Mesendoderm (in vitro differentiated cells): Measurements from ENCODE around the gene AIF1. TPM values are rescaled to one million over a fixed set of nuclear protein-coding genes. Genes with fewer than 3 reads are reported as not detected.

Experiments used
- DNase-seq: peaks from one replicate; pipeline ENCODE4 v3.0.0; 2013
- H2AK5ac ChIP-seq: 2 replicates; pipeline ENCODE4 v1.6.1; 2013; ENCODE audit warnings: low read length, inconsistent platforms
- H2BK120ac ChIP-seq: 2 replicates; pipeline ENCODE4 v1.6.1; 2013; ENCODE audit warnings: low read depth, mild to moderate bottlenecking, low read length, moderate library complexity, mixed read lengths
- H2BK15ac ChIP-seq: replicated peaks from 2 replicates; pipeline ENCODE4 v1.6.1; 2013; ENCODE audit warnings: low read depth, mild to moderate bottlenecking, moderate library complexity
- H2BK5ac ChIP-seq: 2 replicates; pipeline ENCODE4 v1.6.1; 2013; ENCODE audit warnings: low read length, inconsistent platforms
- H3K18ac ChIP-seq: 2 replicates; pipeline ENCODE4 v1.6.1; 2013; ENCODE audit warnings: mild to moderate bottlenecking, low read length, mixed read lengths
- H3K23ac ChIP-seq: one replicate; pipeline ENCODE4 v1.6.1; 2013; ENCODE audit warnings: low read length
- H3K27ac ChIP-seq: 2 replicates; pipeline ENCODE4 v1.5.1; 2013; ENCODE audit warnings: low read depth, mild to moderate bottlenecking, inconsistent platforms, low read length, moderate library complexity
- H3K27me3 ChIP-seq: 2 replicates; pipeline ENCODE4 v1.6.1; 2013; ENCODE audit warnings: low read length, control low read depth, mild to moderate bottlenecking, inconsistent platforms; ENCODE audit not compliant: insufficient read depth, poor library complexity
- H3K36me3 ChIP-seq: 2 replicates; pipeline ENCODE4 v1.6.1; 2013; ENCODE audit warnings: low read length, inconsistent platforms; ENCODE audit not compliant: control insufficient read depth, insufficient read depth
- H3K4ac ChIP-seq: one replicate; pipeline ENCODE4 v1.6.1; 2013; ENCODE audit warnings: low read depth, mild to moderate bottlenecking, low read length, moderate library complexity
- H3K4me1 ChIP-seq: 2 replicates; pipeline ENCODE4 v1.6.1; 2013; ENCODE audit warnings: low read depth, low read length, inconsistent platforms; ENCODE audit not compliant: control insufficient read depth
- H3K4me2 ChIP-seq: 2 replicates; pipeline ENCODE4 v1.6.1; 2013; ENCODE audit warnings: low read length
- H3K4me3 ChIP-seq: 2 replicates; pipeline ENCODE4 v1.5.1; 2013; ENCODE audit warnings: mild to moderate bottlenecking, low read length
- H3K56ac ChIP-seq: one replicate; pipeline ENCODE4 v1.6.1; 2013; ENCODE audit warnings: low read length
- H3K79me1 ChIP-seq: 2 replicates; pipeline ENCODE4 v1.6.1; 2013; ENCODE audit warnings: low read length, inconsistent platforms
- H3K79me2 ChIP-seq: 2 replicates; pipeline ENCODE4 v1.6.1; 2013; ENCODE audit warnings: mild to moderate bottlenecking, low read length; ENCODE audit not compliant: control insufficient read depth, insufficient read depth
- H3K9ac ChIP-seq: 2 replicates; pipeline ENCODE4 v1.6.1; 2013; ENCODE audit warnings: low read length, inconsistent platforms
- H4K5ac ChIP-seq: one replicate; pipeline ENCODE4 v1.6.1; 2013; ENCODE audit warnings: low read length
- H4K8ac ChIP-seq: one replicate; pipeline ENCODE4 v1.6.1; 2013; ENCODE audit warnings: low read depth, mild to moderate bottlenecking, control low read depth, low read length, moderate library complexity
- WGBS: extraction: QIAGEN DNeasy Blood & Tissue Kit; methylation state at CpG from one replicate; pipeline ENCODE4 v1.1.7; 2013; ENCODE audit warnings: low lambda C conversion rate, missing lambda C conversion rate; ENCODE audit not compliant: insufficient coverage; ENCODE audit errors: extremely low coverage; 5-methylcytosine and 5-hydroxymethylcytosine counted together
- small RNA-seq: library from polyadenylated mRNA; stranded (forward); fragments of <200 nt; extraction: miRNeasy Mini kit (QIAGEN cat#:217004); gene quantifications from one replicate; pipeline ENCODE3, GENCODE V24; 2013; ENCODE audit not compliant: insufficient read depth

The AIF1 gene

DNA sequence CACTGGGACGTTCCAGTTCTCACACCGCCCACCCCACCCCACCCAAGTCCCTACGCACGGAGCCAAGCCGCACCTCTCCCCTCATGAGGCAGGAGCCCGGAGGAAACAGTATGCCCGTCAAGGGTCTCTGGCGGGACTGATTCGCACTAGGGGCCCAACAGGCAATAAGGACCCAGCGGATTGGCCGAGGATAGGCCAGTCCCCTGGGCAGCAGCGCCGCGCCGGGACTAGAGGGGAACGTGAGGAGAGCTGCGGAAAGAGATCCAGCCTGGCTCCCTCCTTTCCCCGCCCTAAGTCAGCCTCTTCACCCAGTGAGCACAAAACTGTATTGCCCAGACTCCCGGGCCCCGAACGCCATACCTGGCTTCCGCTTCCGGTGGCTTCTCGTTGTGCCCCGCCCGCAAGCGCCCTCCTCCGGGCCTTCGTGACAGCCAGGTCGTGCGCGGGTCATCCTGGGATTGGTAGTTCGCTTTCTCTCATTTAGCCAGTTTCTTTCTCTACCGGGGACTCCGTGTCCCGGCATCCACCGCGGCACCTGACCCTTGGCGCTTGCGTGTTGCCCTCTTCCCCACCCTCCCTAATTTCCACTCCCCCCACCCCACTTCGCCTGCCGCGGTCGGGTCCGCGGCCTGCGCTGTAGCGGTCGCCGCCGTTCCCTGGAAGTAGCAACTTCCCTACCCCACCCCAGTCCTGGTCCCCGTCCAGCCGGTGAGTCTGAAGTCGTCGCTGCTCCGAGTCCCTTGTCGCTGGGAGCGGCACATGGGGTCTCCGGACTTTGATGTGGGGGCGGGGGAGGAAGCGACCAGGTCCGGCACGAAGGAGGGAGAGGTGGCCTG, 50.7 kb downstream of the AIF1 start, which contains the start of gene CSNK2B:
Gene CSNK2B (plus strand): TSS at position 580 of the 836 bp plus-strand sequence. CDS start 752 bp downstream, outside the sequence.
- peaks cover 8% of the 10 kb centered on the region for H3K4me1 ChIP-seq
- H3K36me3 ChIP-seq: peaks cover 14% of the 10 kb centered on the region

DNA sequence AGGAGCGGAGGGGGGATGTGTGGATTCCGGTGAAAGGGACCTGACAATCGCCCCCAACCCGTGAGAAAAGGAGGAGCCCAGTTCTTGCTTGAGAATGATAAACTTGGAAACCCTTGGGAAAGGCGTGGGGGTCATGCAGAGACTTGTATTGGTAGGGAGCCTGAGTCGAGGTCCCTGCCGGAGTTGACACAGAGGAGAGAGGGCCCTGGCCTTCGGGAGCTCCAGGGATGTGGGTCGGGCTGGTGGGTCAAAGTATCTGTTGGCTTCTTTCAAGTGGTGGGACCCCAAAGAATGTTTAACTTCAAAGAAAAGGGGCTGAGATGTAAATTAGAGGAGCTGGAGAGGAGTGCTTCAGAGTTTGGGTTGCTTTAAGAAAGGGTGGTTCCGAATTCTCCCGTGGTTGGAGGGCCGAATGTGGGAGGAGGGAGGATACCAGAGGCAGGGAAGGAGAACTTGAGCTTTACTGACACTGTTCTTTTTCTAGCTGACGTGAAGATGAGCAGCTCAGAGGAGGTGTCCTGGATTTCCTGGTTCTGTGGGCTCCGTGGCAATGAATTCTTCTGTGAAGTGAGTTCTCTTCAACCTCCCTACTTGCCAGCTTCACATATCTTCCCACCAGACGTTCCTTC, 51.4 kb downstream of the AIF1 start:
- peaks cover 8% of the 10 kb centered on the region for H3K4me1 ChIP-seq
- H3K4me3 ChIP-seq: peak overlapping the region; percentile 97
- DNase-seq: no peak

More for the DNA sequence above, 50.7 kb downstream of the AIF1 start, which contains the start of gene CSNK2B:
- H2AK5ac ChIP-seq: peak within 1 kb of the TSS; percentile 82
- no peak within 1 kb of the TSS for H4K5ac ChIP-seq
- no peak within 1 kb of the TSS for H2BK15ac ChIP-seq
- H2BK120ac ChIP-seq: peak within 1 kb of the TSS; percentile 46
- H3K79me2 ChIP-seq: peaks cover 38% of the 10 kb centered on the region
- H3K56ac ChIP-seq: peak within 1 kb of the TSS; percentile 99
- peak within 1 kb of the TSS; percentile 97 for H3K4me3 ChIP-seq
- H3K27me3 ChIP-seq: no peaks in the 10 kb centered on the region
- H4K8ac ChIP-seq: peak within 1 kb of the TSS; percentile 70
- peak within 1 kb of the TSS; percentile 90 for H3K23ac ChIP-seq
- peak within 1 kb of the TSS; percentile 77 for H2BK5ac ChIP-seq
- DNase-seq: peak; percentile 99
- H3K18ac ChIP-seq: peak within 1 kb of the TSS; percentile 64
- H3K9ac ChIP-seq: peak within 1 kb of the TSS; percentile 99
- peaks cover 32% of the 10 kb centered on the region for H3K79me1 ChIP-seq
- H3K4me2 ChIP-seq: peak within 1 kb of the TSS; percentile 90
- peak within 1 kb of the TSS; percentile 76 for H3K4ac ChIP-seq
- no CpG with 5 or more reads among the region's 63 CpGs for WGBS
- peak within 1 kb of the TSS; percentile 95 for H3K27ac ChIP-seq

More for the DNA sequence above, 51.4 kb downstream of the AIF1 start:
- no peak overlapping the region for H2BK120ac ChIP-seq
- H3K79me2 ChIP-seq: peaks cover 38% of the 10 kb centered on the region
- H3K9ac ChIP-seq: peak overlapping the region; percentile 98
- peaks cover 15% of the 10 kb centered on the region for H3K36me3 ChIP-seq
- H4K8ac ChIP-seq: peak overlapping the region; percentile 70
- peak overlapping the region; percentile 90 for H3K23ac ChIP-seq
- H2AK5ac ChIP-seq: peak overlapping the region; percentile 34
- H3K4ac ChIP-seq: peak overlapping the region; percentile 74
- peaks cover 33% of the 10 kb centered on the region for H3K79me1 ChIP-seq
- WGBS: no CpG with 5 or more reads among the region's 15 CpGs
- H2BK15ac ChIP-seq: no peak overlapping the region
- peak overlapping the region; percentile 64 for H3K18ac ChIP-seq
- H3K27me3 ChIP-seq: no peaks in the 10 kb centered on the region
- peak overlapping the region; percentile 99 for H3K56ac ChIP-seq
- peak overlapping the region; percentile 84 for H3K27ac ChIP-seq
- no peak overlapping the region for H2BK5ac ChIP-seq
- H3K4me2 ChIP-seq: peak overlapping the region; percentile 90
- no peak overlapping the region for H4K5ac ChIP-seq

Small RNAs within 50 kb of the gene (small RNA-seq; reads per million reads assigned to genes)
- gene MIR6832 (not detected), gene RF00019 (not detected), gene SNORA38 (13.3 reads per million, percentile 88 among the genes with 10 or more reads in this experiment), gene UQCRHP1 (not detected)
